HG03108 (cell line): ENCODE measurements around the gene ST7.

Source experiments
- ATAC-seq: cut with Tn5 transposase; IDR thresholded peaks from one replicate; pipeline ENCODE4 v1.9.1; 2021; ENCODE audit warnings: moderate library complexity; ENCODE audit not compliant: unreplicated experiment

ST7 gene

DNA sequence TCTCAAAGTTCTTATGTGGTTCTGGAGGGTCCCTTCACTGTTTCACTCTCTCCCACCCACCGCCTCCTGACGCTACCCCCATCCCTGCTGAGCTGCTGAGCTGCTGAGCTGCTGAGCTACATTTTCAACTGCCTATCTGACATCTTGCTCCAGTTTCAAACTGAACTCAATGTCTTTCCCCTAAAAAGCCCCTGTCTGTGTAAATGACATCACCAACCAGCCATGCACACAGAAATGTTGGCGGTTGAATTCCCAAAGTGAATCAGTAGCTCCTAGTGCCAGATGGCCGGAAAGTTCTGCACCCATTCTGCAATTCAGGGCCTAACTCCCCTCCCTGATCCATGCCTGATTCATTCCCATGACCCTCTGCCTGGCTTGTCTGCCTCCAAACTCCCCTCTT lies 298.4 kb downstream of the ST7 start:
- ATAC-seq = no peak

GRCh38 chr7:117259615-117260014 lies 306.3 kb downstream of the ST7 start:
- ATAC-seq = no peak

- ATAC-seq = no peak
These were observed 309.2 kb downstream of the ST7 start for GRCh38 chr7:117262546-117262945.

- ATAC-seq = no peak
These were observed 311.4 kb downstream of the ST7 start for GRCh38 chr7:117264716-117265115.

DNA sequence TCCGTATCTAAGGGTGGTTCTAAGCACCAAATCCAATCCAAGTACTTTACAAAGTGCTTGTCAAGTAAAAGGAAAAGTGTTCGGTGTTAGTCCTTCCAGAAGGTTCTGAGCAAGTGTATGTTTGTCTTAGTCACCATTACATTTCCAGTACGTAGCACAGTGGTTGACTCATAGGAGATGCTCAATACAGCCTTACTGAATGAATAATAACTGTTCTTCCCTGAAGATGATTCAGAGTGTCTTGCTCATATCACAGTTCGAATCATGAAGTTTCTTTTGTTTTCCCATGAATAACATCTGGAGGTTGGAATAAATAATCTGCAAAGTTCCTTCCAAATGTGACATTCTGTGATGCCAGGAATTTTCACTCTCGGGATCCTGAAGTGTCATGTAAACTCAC lies 316.1 kb downstream of the ST7 start:
- ATAC-seq = no peak

GRCh38 chr7:117269886-117270285 lies 316.6 kb downstream of the ST7 start:
- ATAC-seq = no peak

GRCh38 chr7:117270371-117270770 lies 317.1 kb downstream of the ST7 start:
- no peak for ATAC-seq

DNA sequence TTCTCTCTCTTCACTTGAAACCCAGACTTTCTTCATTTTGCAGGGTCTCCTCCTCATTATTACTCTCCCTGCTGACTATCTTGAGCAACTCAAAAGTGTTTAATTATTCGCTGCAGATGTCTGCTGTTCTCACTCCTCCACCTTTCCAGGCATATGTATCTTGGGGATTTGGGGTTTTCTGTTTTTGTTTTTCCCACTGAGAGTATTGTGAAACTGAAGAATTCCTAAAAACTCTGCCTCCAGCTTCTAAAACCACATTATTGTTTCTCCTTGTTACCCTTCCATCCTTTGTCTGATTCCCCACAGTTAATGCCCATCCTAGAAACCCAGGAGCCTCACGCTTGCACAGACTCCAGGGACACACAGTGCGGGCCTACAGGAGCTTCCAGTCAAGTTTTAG lies 318.3 kb downstream of the ST7 start:
- ATAC-seq = no peak

- ATAC-seq = no peak
These were observed 318.9 kb downstream of the ST7 start for GRCh38 chr7:117272017-117272759.

- ATAC-seq = no peak
These were observed 320.0 kb downstream of the ST7 start for GRCh38 chr7:117273325-117273724.

- ATAC-seq = no peak
These were observed 320.5 kb downstream of the ST7 start for GRCh38 chr7:117273814-117274225.

- ATAC-seq = no peak
These were observed 321.6 kb downstream of the ST7 start for GRCh38 chr7:117274951-117275350.

DNA sequence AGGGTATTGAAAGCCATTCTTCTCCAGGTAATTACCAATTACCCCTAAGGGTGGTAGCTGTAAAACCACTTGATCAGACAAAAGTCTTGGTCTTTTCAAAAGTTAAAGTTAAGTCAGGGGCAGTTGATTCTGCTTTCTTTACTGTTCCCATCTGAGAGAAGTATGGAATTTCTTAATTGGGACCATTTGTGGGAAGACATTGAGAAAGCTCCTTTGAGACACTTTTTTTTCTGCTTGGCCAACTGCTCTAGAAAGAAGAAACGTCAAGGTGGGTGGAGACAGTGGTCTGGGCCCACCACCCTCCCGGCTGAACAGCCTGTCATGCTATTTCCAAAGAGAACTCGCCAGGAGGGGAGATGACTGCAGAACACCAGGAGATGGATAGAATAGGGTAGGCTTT lies 324.3 kb downstream of the ST7 start:
- ATAC-seq = no peak

- ATAC-seq = no peak
These were observed 324.7 kb downstream of the ST7 start for GRCh38 chr7:117278040-117278439.

DNA sequence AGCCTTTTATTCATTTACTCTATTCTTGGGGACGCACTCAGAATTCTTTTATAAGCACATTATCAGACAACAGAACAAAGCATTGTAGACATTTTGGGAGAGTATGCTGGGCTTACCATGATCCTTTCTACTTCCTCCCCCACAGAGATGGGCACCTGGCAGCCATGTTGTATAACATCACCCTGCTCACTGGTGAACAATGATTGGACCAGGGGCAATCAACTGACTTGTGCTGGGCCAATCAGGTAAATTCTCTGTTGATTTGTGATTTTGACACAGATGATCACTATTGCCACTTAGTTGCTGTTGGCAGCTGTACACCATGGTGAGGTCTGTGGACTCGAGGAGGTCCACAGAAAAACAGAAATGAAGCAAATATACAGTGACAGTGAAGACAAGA lies 325.9 kb downstream of the ST7 start:
- no peak for ATAC-seq
